Liver (tissue), 3 donors: Measurements from ENCODE around the gene TENM3.
"Not testable (repeated sequence)": the region's sequence is repeated elsewhere in the genome, so short reads cannot be mapped to it uniquely, and the experiment has no call there.

Source experiments
- CTCF ChIP-seq: fragments of 150-350 bp; IDR thresholded peaks from 2 replicates; pipeline ENCODE4 v1.5.1; 2017; ENCODE audit warnings: improper control_type of control experiment, low read depth, low read length; ENCODE audit not compliant: missing input control
- EGR1 ChIP-seq, 2 donors: IDR thresholded peaks; 2 replicates each; pipeline ENCODE4 v1.6.1; 2016 to 2018; ENCODE audit warnings: antibody characterized with exemption in 2 of 2, low read depth in 2 of 2
- FOXA1 ChIP-seq: IDR thresholded peaks from 2 replicates; pipeline ENCODE4 v1.6.1; 2016; ENCODE audit warnings: antibody characterized with exemption
- GABPA ChIP-seq, 2 donors: IDR thresholded peaks in 1 of 2; conservative IDR thresholded peaks in 1 of 2; 2 replicates each; pipeline ENCODE4 v1.6.1; 2016; ENCODE audit warnings: antibody characterized with exemption in 2 of 2, mild to moderate bottlenecking in 1 of 2, moderate library complexity in 1 of 2
- HNF4G ChIP-seq: IDR thresholded peaks from 2 replicates; pipeline ENCODE4 v1.6.1; 2016; ENCODE audit warnings: antibody characterized with exemption
- JUND ChIP-seq, 2 donors: IDR thresholded peaks; 2 replicates each; pipeline ENCODE4 v1.6.1; 2016; ENCODE audit warnings: antibody characterized with exemption in 2 of 2
- MAX ChIP-seq: IDR thresholded peaks from 2 replicates; pipeline ENCODE4 v1.6.1; 2016; ENCODE audit warnings: antibody characterized with exemption
- RAD21 ChIP-seq, 2 donors: IDR thresholded peaks; 2 replicates each; pipeline ENCODE4 v1.6.1; 2016; ENCODE audit warnings: antibody characterized with exemption in 2 of 2, mild to moderate bottlenecking in 2 of 2
- REST ChIP-seq: IDR thresholded peaks from 2 replicates; pipeline ENCODE4 v1.6.1; 2016; ENCODE audit warnings: antibody characterized with exemption, mild to moderate bottlenecking
- RXRA ChIP-seq, 2 donors: IDR thresholded peaks; 2 replicates each; pipeline ENCODE4 v1.6.1; 2017 to 2018; ENCODE audit warnings: antibody characterized with exemption in 2 of 2, mild to moderate bottlenecking in 1 of 2
- SP1 ChIP-seq: IDR thresholded peaks from 2 replicates; pipeline ENCODE4 v1.6.1; 2018; ENCODE audit warnings: antibody characterized with exemption, mild to moderate bottlenecking
- TAF1 ChIP-seq: conservative IDR thresholded peaks from 2 replicates; pipeline ENCODE4 v1.6.1; 2016; ENCODE audit warnings: antibody characterized with exemption, mild to moderate bottlenecking
- YY1 ChIP-seq: IDR thresholded peaks from 2 replicates; pipeline ENCODE4 v1.6.1; 2016; ENCODE audit warnings: antibody characterized with exemption, mild to moderate bottlenecking
- ZBTB33 ChIP-seq: IDR thresholded peaks from 2 replicates; pipeline ENCODE4 v1.6.1; 2016; ENCODE audit warnings: antibody characterized with exemption
- donor health status: healthy.
- donor health status: healthy.

GRCh38 chr4:182814065-182814464, 570.9 kb downstream of the TENM3 start:
- TF ChIP-seq HNF4G; MAX; CTCF; SP1; ZBTB33; JUND (IDR thresholded peaks at IDR 0.05); RAD21 (IDR thresholded peaks at IDR 0.05); REST; EGR1 (IDR thresholded peaks at IDR 0.05; ENCODE audit: low read depth in 2 of 2); FOXA1; GABPA (IDR thresholded peaks at IDR 0.05 in 1 of 2, conservative IDR thresholded peaks at IDR 0.05 in 1 of 2); TAF1; YY1; RXRA (IDR thresholded peaks at IDR 0.05): not testable (repeated sequence)
